ENCODE measurements around the gene OR52B2. TPM values are rescaled to one million over a fixed set of nuclear protein-coding genes. Genes with fewer than 3 reads are reported as not detected.

OR52B2 gene
- total RNA-seq, 1 donor from 2014 or later, result not detected

DNA sequence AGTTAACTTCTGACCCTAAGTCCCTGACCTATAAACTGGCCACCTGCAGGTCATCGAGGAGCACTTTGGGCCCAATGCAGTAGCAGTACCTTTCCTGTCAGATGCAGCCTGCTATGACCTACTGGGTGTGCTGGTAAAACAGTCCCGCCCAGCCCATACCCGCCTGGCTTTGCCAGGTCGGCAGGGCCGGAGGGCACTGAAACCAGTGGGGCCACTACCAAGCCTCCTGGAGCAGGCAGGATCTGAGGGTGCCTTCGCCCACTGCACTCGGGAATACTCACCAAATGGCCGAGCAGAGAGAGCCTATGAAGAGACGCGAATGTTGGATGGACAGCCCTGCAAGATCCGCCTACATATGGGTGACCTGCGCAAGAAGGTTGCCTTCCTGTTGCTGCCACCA is 39.7 kb upstream of the OR52B2 start:
- H3K36me3 ChIP-seq (ENCODE audit: control insufficient read depth, insufficient read depth, low read length), result peaks cover 12% of the 10 kb centered on the region
- H3K4me3 ChIP-seq (ENCODE audit: low read depth, low read length), result no peak overlapping the region
- no peaks in the 10 kb centered on the region for H3K27me3 ChIP-seq (ENCODE audit: control insufficient read depth, insufficient read depth, low read length)
- DNase-seq (ENCODE audit: low read depth) (no peak), FAIRE-seq (no peak)
- TF ChIP-seq, protein P1, sequence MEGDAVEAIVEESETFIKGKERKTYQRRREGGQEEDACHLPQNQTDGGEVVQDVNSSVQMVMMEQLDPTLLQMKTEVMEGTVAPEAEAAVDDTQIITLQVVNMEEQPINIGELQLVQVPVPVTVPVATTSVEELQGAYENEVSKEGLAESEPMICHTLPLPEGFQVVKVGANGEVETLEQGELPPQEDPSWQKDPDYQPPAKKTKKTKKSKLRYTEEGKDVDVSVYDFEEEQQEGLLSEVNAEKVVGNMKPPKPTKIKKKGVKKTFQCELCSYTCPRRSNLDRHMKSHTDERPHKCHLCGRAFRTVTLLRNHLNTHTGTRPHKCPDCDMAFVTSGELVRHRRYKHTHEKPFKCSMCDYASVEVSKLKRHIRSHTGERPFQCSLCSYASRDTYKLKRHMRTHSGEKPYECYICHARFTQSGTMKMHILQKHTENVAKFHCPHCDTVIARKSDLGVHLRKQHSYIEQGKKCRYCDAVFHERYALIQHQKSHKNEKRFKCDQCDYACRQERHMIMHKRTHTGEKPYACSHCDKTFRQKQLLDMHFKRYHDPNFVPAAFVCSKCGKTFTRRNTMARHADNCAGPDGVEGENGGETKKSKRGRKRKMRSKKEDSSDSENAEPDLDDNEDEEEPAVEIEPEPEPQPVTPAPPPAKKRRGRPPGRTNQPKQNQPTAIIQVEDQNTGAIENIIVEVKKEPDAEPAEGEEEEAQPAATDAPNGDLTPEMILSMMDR (IDR thresholded peaks at IDR 0.05; ENCODE audit: insufficient read depth, low read length, severe bottlenecking), result no peak

DNA sequence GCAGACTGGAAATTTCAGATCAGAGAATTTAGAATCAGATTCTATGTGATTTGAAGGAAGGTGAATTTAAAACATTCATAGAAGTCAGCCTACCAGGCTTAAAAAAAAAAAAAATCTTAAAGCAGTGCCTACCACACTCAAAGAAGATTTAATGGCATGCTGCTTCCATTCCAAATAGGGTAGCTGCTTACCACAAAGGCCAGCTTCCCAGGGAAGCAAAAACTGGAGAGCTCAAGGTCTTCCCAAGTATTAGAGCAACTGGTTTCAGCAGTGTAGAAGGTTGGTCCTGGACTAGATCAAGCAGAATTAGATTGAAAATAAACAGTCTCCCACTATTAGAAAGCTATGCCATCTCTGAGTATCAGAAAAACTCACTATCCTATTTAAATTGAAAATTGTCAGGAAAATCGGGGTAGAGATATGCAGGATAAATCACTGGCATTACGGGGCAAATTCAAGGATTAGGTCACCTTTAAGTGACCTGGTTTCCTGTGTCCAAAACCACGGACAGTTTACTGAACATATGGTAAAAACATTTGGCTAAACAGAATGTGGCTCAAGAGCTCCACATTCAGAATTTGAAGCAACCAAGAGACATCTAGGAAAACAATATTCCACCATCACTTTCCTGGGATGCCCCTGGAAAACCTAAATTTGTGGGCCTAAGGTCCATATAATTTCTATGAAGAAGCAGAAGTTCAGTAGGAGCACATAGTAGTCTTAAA is 36.5 kb upstream of the OR52B2 start:
- TF ChIP-seq, protein P1 (IDR thresholded peaks at IDR 0.05; ENCODE audit: insufficient read depth, low read length, severe bottlenecking), result no peak
- DNase-seq (ENCODE audit: low read depth), result no peak
- H3K27me3 ChIP-seq (ENCODE audit: control insufficient read depth, insufficient read depth, low read length), result no peaks in the 10 kb centered on the region
- no peak overlapping the region for H3K4me3 ChIP-seq (ENCODE audit: low read depth, low read length)
- H3K36me3 ChIP-seq (ENCODE audit: control insufficient read depth, insufficient read depth, low read length), result peaks cover 6% of the 10 kb centered on the region
- FAIRE-seq, result no peak

DNA sequence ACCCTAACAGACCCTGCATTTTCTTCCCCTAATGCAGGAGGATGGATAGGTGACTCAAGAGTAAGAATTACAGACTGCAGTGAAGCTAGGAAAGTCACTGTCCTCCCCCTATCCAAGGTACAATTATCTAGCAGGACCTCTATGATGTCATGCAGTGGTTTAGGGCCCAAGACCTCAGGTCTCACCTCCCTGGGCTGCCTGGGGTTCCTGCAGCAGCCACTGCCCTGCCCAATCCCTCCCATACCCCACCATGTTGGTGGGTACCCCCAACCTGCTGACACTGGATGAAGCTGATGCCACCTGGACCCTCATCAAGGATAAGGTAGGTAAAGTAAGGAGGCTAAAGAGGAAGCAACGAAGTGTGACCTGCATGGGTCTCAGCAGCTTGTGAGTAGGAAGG is 35.2 kb upstream of the OR52B2 start, which contains the start of gene C11orf42:
Gene C11orf42 (plus strand): TSS at position 192 of the 400 bp plus-strand sequence. CDS start 59 bp downstream, at position 251.
- DNase-seq (ENCODE audit: low read depth) (no peak), FAIRE-seq (peak; percentile 72)
- Histone ChIP-seq H3K36me3 (ENCODE audit: control insufficient read depth, insufficient read depth, low read length) (peaks cover 4% of the 10 kb centered on the region), H3K4me3 (ENCODE audit: low read depth, low read length) (no peak within 1 kb of the TSS), H3K27me3 (ENCODE audit: control insufficient read depth, insufficient read depth, low read length) (no peaks in the 10 kb centered on the region)
- TF ChIP-seq, protein P1 (IDR thresholded peaks at IDR 0.05; ENCODE audit: insufficient read depth, low read length, severe bottlenecking), result no peak

DNA sequence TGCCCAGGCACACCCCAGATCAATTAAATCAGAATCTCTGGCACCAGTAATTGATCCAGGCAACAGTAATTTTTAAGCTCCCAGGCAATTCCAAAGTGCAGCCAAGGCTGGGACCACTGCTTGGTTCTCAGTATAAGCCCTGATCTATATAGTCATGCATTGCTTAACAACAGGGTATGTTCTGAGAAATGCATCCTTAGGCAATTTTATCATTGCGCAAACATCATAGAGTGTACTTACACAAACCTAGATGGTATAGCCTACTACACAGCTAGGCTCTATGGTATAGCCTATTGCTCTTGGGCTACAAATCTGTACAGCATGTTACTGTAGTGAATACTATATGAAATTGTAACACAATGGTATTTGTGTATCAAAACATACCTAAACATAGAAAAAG is 34.6 kb upstream of the OR52B2 start:
- no peaks in the 10 kb centered on the region for H3K27me3 ChIP-seq (ENCODE audit: control insufficient read depth, insufficient read depth, low read length)
- TF ChIP-seq, protein P1 (IDR thresholded peaks at IDR 0.05; ENCODE audit: insufficient read depth, low read length, severe bottlenecking), result no peak
- H3K36me3 ChIP-seq (ENCODE audit: control insufficient read depth, insufficient read depth, low read length), result peaks cover 2% of the 10 kb centered on the region
- DNase-seq (ENCODE audit: low read depth) (peak; percentile 52), FAIRE-seq (no peak)
- H3K4me3 ChIP-seq (ENCODE audit: low read depth, low read length), result no peak overlapping the region

DNA sequence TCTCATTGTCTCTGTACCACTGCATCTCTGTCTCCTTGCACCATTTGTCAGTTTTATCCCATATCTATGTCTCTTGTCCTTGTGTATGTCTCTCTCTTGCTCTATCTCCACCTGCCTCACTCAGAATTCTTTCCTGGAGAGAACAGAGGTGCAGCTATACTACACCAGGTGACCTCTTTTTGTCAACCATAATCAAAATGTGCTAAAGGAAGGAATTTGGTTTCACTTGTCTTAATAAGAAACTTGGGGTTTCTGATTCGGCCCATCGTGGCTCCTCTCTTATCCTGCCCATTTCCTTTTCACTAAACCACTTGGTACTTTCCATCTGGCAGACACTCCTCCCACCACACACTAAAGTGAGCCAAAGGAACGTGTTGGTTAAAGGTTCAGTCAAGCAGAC is 33.2 kb upstream of the OR52B2 start:
- no peak for FAIRE-seq
- no peaks in the 10 kb centered on the region for H3K27me3 ChIP-seq (ENCODE audit: control insufficient read depth, insufficient read depth, low read length)
- TF ChIP-seq, protein P1 (IDR thresholded peaks at IDR 0.05; ENCODE audit: insufficient read depth, low read length, severe bottlenecking), result no peak

DNA sequence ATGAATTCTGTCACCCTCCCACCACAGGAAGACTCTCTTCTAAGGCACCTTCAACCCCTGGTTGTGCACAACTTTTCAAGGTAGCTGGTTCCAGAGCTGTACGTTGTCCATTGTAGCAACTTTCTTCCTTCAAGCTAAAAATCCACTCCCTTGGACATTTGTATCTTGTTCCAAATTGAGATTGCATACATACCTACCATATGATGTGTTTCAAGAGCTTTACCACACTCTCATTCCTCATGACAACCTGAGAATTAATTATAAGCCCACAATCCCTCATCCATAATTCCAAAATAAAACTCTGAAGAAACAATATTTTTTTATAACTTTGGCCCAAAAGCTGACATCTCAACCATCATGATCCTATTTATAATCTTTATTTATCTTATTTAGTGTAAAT is 31.9 kb upstream of the OR52B2 start:
- Histone ChIP-seq H3K4me3 (ENCODE audit: low read depth, low read length) (no peak overlapping the region), H3K36me3 (ENCODE audit: control insufficient read depth, insufficient read depth, low read length) (peaks cover 2% of the 10 kb centered on the region), H3K27me3 (ENCODE audit: control insufficient read depth, insufficient read depth, low read length) (no peaks in the 10 kb centered on the region)
- FAIRE-seq, result no peak
- TF ChIP-seq, protein P1 (IDR thresholded peaks at IDR 0.05; ENCODE audit: insufficient read depth, low read length, severe bottlenecking), result no peak
- no peak for DNase-seq (ENCODE audit: low read depth)

More for the DNA sequence above, 33.2 kb upstream of the OR52B2 start:
- Histone ChIP-seq H3K36me3 (ENCODE audit: control insufficient read depth, insufficient read depth, low read length) (peaks cover 2% of the 10 kb centered on the region), H3K4me3 (ENCODE audit: low read depth, low read length) (no peak overlapping the region)
- no peak for DNase-seq (ENCODE audit: low read depth)
